GM23248 (cell line): Measurements from ENCODE around the gene FTO.

Experiments used
- EZH2 ChIP-seq: fragments of 200-600 bp; sonication (generic); IDR thresholded peaks from 2 replicates; pipeline ENCODE4 v1.6.1; 2018; ENCODE audit warnings: antibody characterized with exemption, mild to moderate bottlenecking; ENCODE audit not compliant: insufficient read depth, poor library complexity, severe bottlenecking
- EZH2phosphoT487 ChIP-seq: fragments of 200-600 bp; sonication (generic); IDR thresholded peaks from 2 replicates; pipeline ENCODE4 v1.6.1; 2018; ENCODE audit warnings: antibody characterized with exemption, moderate library complexity, mild to moderate bottlenecking, low read depth; ENCODE audit not compliant: insufficient read depth

DNA sequence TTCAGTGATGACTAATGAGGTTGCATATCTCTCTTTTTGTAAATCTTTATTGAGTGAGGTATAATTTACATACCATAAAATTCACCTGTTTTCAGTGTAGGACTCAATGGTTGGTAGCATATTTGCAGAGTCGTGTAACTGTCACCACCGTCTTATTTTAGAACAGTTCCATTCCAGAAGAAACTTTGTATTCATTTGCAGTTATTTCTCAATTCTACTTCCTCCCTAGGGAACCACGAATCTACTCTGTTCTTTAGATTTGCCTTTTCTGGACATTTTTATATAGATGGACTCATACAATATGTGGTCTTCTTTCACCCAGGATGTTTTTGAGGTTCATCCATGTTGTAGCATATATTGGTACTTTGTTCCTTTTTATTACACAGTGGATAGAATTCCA is 3.7 kb downstream of the FTO start:
- TF ChIP-seq EZH2phosphoT487 (no peak), EZH2 (no peak)
